ACHN (cell line): ENCODE results near the gene FSTL1.

ENCODE experiments used
- DNase-seq: peaks from one replicate; pipeline ENCODE4 v3.0.0-alpha.2; 2015
- in situ Hi-C: cut with HindIII; loops from 2 replicates; pipeline ENCODE4 v1.10.0; 2017; ENCODE audit warnings: low sequenced_read_pairs, low pct_ligation_motif_present, low pct_unique_long_range_greater_than_20kb

The FSTL1 gene

GRCh38 chr3:120470870-120471269 is 20.1 kb upstream of the FSTL1 start:
- in situ Hi-C loops, result no loop called here
- no peak for DNase-seq

DNA sequence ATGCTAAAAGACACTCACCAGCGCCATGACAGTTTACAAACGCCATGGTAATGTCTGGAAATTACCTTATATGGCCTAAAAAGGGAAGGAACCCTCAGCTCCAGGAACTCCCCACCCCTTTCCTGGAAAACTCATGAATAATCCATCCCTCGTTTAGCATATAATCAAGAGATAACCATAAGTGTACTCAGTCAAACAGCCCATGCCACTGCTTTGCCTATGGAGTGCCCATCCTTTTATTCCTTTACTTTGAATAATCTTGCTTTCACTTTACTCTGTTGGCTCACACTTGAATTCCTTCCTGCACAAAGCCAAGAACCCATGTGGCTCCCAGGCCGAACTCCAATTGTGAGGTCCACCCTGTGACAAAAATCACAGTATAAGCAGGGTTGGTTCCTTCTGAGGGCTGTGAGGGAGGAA is 19.1 kb upstream of the FSTL1 start:
- no peak for DNase-seq

GRCh38 chr3:120469440-120469839 is 18.6 kb upstream of the FSTL1 start:
- in situ Hi-C loops, result no loop called here
- DNase-seq, result peak; percentile 43

More for the DNA sequence above, 19.1 kb upstream of the FSTL1 start:
- in situ Hi-C loops, result no loop called here

DNA sequence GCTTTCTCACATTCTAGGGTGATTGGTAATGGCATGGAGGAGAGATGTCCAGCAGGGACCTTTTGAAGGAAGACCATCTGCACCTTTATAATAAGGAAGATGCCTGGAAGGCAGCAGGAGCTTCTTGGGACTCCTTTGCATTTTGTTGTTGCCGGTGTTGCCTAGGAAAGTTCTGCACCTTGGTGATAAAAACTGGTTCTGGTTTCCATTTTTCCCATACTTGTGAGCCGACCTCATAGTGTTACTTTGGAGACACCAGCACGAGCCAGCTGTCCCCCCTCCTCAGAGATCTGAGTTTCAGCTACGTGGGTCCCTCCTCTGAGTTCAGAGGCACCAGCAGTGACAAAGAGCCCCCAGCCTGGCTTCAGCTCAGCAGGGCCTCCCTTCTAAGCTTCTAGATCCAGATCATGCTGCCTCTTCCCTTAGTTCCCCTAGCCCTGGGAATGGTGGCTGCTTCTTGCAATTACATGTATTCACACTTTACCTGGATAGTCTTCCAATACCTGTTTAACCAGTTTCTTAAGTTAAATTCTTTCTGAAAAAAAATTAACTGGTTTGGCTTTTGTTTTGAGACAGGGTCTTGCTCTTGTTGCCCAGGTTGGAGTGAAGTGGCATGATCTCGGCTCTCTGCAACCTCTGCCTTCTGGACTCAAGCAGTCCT is 18.0 kb upstream of the FSTL1 start:
- in situ Hi-C loops, result no loop called here
- no peak for DNase-seq

DNA sequence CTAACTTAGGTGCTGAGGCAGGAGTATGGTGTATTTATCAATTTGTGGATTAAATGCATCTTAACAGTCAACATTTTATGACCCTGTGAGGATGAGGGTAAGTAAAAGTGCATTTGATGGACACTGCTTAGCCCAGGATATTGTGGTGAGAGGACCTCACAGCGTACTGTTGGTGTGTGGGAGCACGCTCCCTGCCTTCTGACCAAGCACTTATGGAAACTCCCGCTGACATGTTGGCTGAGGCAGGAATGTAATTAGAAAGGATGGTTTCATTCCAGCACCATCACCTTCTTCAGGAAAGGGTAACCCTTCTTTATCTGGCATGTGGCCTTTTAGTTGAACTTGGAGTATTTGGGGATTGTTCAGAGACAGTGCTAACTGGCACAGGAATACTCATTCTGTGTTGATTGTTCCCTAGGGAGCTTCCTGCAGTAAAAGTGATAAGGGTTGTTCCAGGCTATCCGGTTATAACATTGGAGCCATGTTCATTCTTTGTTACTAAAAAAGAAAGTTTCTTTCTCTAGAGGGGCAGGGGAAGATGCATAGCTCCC is 11.7 kb upstream of the FSTL1 start:
- no peak for DNase-seq
- in situ Hi-C loops, result no loop called here

- DNase-seq, result no peak
Observed at GRCh38 chr3:120461416-120461815, 10.6 kb upstream of the FSTL1 start.

DNA sequence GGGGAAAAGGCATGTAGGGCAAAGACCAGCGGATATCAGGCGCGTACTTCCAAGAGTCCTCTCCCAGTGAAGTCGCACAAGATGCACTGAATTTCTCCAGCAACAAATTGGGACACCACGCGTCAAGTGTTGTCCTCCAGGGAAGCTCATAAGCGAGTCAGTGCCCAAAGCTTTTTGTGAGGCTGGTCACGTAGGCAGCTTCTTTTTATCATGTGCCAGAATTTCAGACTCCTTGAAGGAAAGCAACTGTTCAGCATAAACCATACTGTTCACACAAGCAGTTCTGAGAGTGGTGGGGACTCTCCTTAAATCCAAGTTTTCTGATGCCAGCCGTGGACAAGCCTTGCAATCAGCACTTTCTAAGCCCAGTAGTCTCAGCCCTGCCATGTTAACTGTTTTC is 10.1 kb upstream of the FSTL1 start:
- in situ Hi-C loops, result no loop called here
- DNase-seq, result no peak

More at GRCh38 chr3:120461416-120461815, 10.6 kb upstream of the FSTL1 start:
- in situ Hi-C loops, result no loop called here

DNA sequence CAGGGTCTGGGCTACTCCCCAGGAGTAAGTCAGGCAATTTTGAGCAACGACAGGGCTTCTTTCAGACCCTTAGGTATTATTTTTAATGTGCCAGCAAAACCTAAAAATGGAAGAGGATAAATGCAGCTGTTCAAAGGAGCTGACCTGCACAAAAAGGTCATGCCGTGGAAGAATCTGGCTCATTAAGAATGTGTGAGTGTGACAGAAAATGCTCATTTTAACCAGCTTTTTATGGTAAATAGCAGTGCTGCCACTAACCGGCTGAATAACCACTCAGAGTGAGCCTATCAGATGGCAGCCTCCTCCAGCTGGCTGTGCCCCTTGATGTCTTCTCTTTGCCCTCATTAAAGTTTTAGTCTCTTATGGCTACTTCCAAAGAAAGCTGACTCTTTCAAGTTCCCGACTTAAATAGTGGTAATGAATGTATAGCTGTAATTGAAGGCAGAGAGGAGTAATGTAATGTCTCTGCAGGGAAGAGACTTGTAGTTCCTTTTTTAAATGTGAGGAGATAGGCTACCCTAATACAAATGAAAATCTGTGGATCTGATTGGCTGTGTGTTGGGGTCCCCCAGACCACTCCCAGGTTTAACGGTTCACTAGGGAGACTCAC is 9.5 kb upstream of the FSTL1 start:
- in situ Hi-C loops, result no loop called here
- no peak for DNase-seq

DNA sequence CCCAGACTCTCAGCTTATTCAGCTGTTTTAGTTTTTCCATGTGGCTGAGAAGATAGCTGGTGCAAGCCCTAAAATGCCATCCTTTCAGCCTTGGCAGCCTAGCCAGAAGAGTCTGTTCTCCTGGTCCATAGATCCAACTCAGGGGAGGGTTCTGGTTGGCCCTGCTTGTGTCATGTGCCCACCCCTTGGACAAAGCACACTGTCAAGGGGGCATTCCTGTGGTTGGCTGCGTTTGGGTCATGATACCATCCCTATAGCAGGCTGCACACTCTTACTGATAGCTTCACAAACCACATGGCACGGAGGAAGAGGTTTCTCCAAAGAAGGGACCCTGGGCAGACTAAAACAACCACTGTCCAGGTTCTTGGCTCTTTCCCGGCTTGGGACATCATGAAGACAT is 8.4 kb upstream of the FSTL1 start:
- no peak for DNase-seq
- in situ Hi-C loops, result no loop called here

DNA sequence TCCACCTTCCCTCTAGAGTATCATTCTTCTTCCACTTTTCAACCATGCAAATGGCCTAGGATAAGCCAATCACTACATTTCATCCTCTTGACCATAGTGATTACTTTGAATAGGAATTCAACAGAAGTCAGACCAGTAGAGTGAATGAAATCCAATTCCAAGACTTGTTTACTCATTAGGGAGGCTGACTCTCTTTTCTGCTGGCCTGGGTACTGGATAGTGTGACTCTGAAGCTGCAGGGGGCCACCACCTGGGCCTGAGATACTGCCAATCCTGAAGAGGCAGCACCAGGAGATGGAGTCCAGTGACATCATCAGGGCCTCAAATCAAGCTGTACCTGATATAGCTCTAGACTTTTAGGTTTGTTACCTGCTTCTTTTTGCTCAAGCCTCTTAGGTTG is 7.0 kb upstream of the FSTL1 start:
- in situ Hi-C loops, result no loop called here
- DNase-seq, result no peak

- no peak for DNase-seq
- in situ Hi-C loops, result no loop called here
Observed at GRCh38 chr3:120454076-120454689, 3.4 kb upstream of the FSTL1 start.

DNA sequence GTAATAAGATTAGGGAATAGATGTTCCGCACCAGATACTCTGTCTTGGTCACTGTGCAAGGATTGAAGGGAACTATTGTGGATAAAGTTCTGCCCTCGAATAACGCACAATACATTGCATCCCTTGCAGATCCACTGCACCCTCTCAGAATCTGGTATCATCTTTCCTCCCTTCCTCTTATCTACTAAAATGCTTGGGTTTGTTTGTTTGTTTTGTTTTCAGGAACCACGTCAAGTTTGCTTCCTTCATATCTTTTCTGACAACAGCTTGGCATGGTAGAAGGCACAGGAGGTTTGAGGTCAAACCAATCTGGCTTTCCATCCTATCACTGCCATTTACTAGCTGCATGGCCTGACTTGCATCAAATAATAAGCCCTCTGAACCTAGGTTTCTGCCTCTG is 2.0 kb upstream of the FSTL1 start:
- DNase-seq, result no peak
- in situ Hi-C loops, result no loop called here

DNA sequence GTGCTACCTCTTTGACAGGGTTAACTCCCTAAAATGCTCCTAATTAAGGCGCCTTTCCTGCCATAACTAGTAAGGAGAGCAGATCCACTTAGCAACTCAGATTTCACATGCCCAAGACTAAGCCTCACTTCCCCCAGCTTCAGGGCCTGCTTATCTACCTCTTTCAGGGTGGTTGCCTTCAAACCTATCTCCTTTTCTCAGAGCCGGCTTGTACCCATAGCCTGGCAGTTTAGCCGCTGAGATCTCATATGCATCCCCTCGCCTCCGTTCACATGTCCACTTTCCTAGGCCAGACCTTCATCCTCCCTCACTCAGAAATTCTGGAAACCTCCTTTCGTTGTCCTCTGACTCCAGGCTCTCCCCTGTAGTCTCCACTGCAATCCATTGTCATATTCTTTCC is 1.0 kb upstream of the FSTL1 start:
- no peak for DNase-seq
- in situ Hi-C loops, result no loop called here

- DNase-seq, result no peak
- in situ Hi-C loops, result no loop called here
Observed at GRCh38 chr3:120451272-120451761, 525 bp upstream of the FSTL1 start.

GRCh38 chr3:120449701-120450599 is 842 bp downstream of the FSTL1 start:
- in situ Hi-C loops, result no loop called here
- peak; percentile 16 for DNase-seq

DNA sequence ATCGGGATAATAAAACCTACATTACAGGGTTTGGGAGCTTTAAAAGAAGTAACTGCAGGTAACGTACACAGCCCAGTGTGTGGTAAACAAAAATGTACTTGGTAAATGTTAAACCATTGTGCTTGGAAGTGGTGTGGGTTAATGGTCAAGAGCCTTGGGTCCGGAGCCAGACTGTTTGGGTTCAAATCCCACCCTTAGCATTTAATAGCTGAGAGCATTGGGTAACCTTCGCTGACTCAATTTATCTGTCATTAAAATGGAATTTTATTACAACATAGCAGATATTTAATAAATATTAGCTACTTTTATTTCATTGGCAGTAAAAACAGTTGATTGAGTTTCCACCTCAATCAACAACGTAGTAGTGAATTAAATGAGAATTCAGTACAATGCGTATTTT is 1.5 kb downstream of the FSTL1 start:
- in situ Hi-C loops, result no loop called here

GRCh38 chr3:120448756-120449155 is 2.0 kb downstream of the FSTL1 start:
- DNase-seq, result peak; percentile 48
- in situ Hi-C loops, result no loop called here

More for the DNA sequence above, 1.5 kb downstream of the FSTL1 start:
- DNase-seq, result no peak

GRCh38 chr3:120446891-120447668 is 3.7 kb downstream of the FSTL1 start:
- in situ Hi-C loops, result no loop called here
- DNase-seq, result no peak
